SK-N-SH (cell line): ENCODE measurements around the gene NOB1.

ENCODE experiments used
- EZH2phosphoT487 ChIP-seq: fragments of 200-600 bp; sonication (generic); IDR thresholded peaks from 2 replicates; pipeline ENCODE4 v1.6.1; 2017; ENCODE audit warnings: low read depth, mixed run types, mild to moderate bottlenecking, antibody characterized with exemption, moderate library complexity, borderline replicate concordance
- FOXJ3 ChIP-seq: sonication (generic); formaldehyde crosslinking; IDR thresholded peaks from 2 replicates; pipeline ENCODE4 v1.5.1; 2020; ENCODE audit warnings: mild to moderate bottlenecking, missing genetic modification reagents
- FOXM1 ChIP-seq: IDR thresholded peaks from 2 replicates; pipeline ENCODE4 v1.4.0; 2012; ENCODE audit warnings: low read depth, mild to moderate bottlenecking
- JUND ChIP-seq: IDR thresholded peaks from 2 replicates; pipeline ENCODE4 v1.4.0; 2012
- NRF1 ChIP-seq: IDR thresholded peaks from 2 replicates; pipeline ENCODE4 v1.6.1; 2012; ENCODE audit warnings: low read depth, mild to moderate bottlenecking, low read length
- PBX3 ChIP-seq: IDR thresholded peaks from 2 replicates; pipeline ENCODE4; 2012
- RAD21 ChIP-seq: IDR thresholded peaks from 2 replicates; pipeline ENCODE4 v1.6.1; 2012; ENCODE audit warnings: mild to moderate bottlenecking, low read length
- TF ChIP-seq, protein P1 (sequence below): fragments of 200-600 bp; sonication (generic); IDR thresholded peaks from 2 replicates; pipeline ENCODE4 v1.6.1; 2017; ENCODE audit warnings: antibody characterized with exemption, mild to moderate bottlenecking, moderate library complexity
- TF ChIP-seq, protein P2 (sequence below): IDR thresholded peaks from 2 replicates; pipeline ENCODE4 v1.4.0; 2012; ENCODE audit warnings: low read depth

- TF ChIP-seq JUND (no peak), FOXJ3 (CRISPR knock-in tag) (no peak), NRF1 (no peak), RAD21 (no peak), PBX3 (no peak), FOXM1 (no peak), EZH2phosphoT487 (no peak)
- TF ChIP-seq, protein P1, sequence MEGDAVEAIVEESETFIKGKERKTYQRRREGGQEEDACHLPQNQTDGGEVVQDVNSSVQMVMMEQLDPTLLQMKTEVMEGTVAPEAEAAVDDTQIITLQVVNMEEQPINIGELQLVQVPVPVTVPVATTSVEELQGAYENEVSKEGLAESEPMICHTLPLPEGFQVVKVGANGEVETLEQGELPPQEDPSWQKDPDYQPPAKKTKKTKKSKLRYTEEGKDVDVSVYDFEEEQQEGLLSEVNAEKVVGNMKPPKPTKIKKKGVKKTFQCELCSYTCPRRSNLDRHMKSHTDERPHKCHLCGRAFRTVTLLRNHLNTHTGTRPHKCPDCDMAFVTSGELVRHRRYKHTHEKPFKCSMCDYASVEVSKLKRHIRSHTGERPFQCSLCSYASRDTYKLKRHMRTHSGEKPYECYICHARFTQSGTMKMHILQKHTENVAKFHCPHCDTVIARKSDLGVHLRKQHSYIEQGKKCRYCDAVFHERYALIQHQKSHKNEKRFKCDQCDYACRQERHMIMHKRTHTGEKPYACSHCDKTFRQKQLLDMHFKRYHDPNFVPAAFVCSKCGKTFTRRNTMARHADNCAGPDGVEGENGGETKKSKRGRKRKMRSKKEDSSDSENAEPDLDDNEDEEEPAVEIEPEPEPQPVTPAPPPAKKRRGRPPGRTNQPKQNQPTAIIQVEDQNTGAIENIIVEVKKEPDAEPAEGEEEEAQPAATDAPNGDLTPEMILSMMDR = no peak
- TF ChIP-seq, protein P2, sequence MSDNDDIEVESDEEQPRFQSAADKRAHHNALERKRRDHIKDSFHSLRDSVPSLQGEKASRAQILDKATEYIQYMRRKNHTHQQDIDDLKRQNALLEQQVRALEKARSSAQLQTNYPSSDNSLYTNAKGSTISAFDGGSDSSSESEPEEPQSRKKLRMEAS = no peak
These were observed 46.6 kb downstream of the NOB1 start for GRCh38 chr16:69707920-69708683.
